H1 (cell line): Measurements from ENCODE around the gene MYH3. TPM values are rescaled to one million over a fixed set of nuclear protein-coding genes. Genes with fewer than 3 reads are reported as not detected.

ENCODE experiments used
- CTCF ChIA-PET: fragments of 300-600 bp; sonication (Branson Sonifier 250); formaldehyde crosslinking; loops from one replicate; lab custom pipeline; 2021; ENCODE audit not compliant: partially characterized antibody; lab: Charles Lee
- POLR2A ChIA-PET: fragments of 300-600 bp; sonication (Branson Sonifier 250); formaldehyde crosslinking; loops from one replicate; lab custom pipeline; 2021; ENCODE audit warnings: inconsistent platforms; ENCODE audit not compliant: partially characterized antibody; lab: Charles Lee
- DNase-seq, 2 experiments: peaks; one replicate each; pipeline versions ENCODE4 v3.0.0 to v3.0.0-alpha.2; 2010 to 2022; ENCODE audit warnings: low spot score in 2 of 2, low read depth in 1 of 2, mixed read lengths in 1 of 2
- FAIRE-seq: peaks from 2 replicates; lab custom pipeline; 2011; peaks lifted over from hg19 to GRCh38; lab: Jason Lieb, UNC
- H2AFZ ChIP-seq: 2 replicates; pipeline ENCODE4 v1.8.1; 2012; ENCODE audit warnings: low read length, inconsistent platforms
- H2AK5ac ChIP-seq: 2 replicates; pipeline ENCODE4 v1.6.1; 2013; ENCODE audit warnings: low read depth, low read length
- H2BK120ac ChIP-seq: replicated peaks from 2 replicates; pipeline ENCODE3; 2013; ENCODE audit warnings: low read depth, low read length, inconsistent platforms
- H2BK12ac ChIP-seq: 2 replicates; pipeline ENCODE4 v1.6.1; 2013; ENCODE audit warnings: low read depth, low read length
- H2BK15ac ChIP-seq: 2 replicates; pipeline ENCODE4 v1.6.1; 2013; ENCODE audit warnings: low read length
- H2BK20ac ChIP-seq: 2 replicates; pipeline ENCODE4 v1.6.1; 2013; ENCODE audit warnings: low read length
- H2BK5ac ChIP-seq: 2 replicates; pipeline ENCODE4 v1.6.1; 2013; ENCODE audit warnings: low read depth, low read length
- H3K14ac ChIP-seq: 2 replicates; pipeline ENCODE4 v1.6.1; 2013; ENCODE audit warnings: inconsistent platforms; ENCODE audit not compliant: insufficient read length
- H3K18ac ChIP-seq: 2 replicates; pipeline ENCODE4 v1.6.1; 2013; ENCODE audit warnings: low read length; ENCODE audit errors: extremely low read depth
- H3K23ac ChIP-seq: 2 replicates; pipeline ENCODE4 v1.6.1; 2013; ENCODE audit warnings: inconsistent platforms; ENCODE audit not compliant: insufficient read length
- H3K23me2 ChIP-seq: 2 replicates; pipeline ENCODE4 v1.6.1; 2013; ENCODE audit warnings: low read depth, low read length
- H3K27ac ChIP-seq: 2 replicates; pipeline ENCODE4 v1.6.1; 2011; ENCODE audit warnings: low read depth, low read length, inconsistent platforms
- H3K27me3 ChIP-seq, 4 experiments: replicated peaks in 1 of 4; 1 replicate in 1 of 4; 2 replicates in 3 of 4; pipeline versions ENCODE4 v1.6.1 to v1.8.1; 2011 to 2013; ENCODE audit warnings: low read length in 3 of 4, mild to moderate bottlenecking in 3 of 4, inconsistent platforms in 2 of 4, mixed read lengths in 2 of 4, moderate library complexity in 1 of 4; ENCODE audit not compliant: control insufficient read depth in 3 of 4, insufficient read depth in 3 of 4; ENCODE audit errors: extremely low read depth in 1 of 4
- H3K36me3 ChIP-seq, 4 experiments: 2 replicates each; pipeline versions ENCODE4 v1.6.1 to v1.8.1; 2011 to 2013; ENCODE audit warnings: mild to moderate bottlenecking in 4 of 4, low read length in 3 of 4, moderate library complexity in 2 of 4, control low read depth in 1 of 4, inconsistent platforms in 1 of 4; ENCODE audit not compliant: insufficient read depth in 4 of 4, control insufficient read depth in 2 of 4
- H3K4ac ChIP-seq: replicated peaks from 2 replicates; pipeline ENCODE3; 2013; ENCODE audit warnings: low read length, low read depth, mixed read lengths, inconsistent platforms; ENCODE audit not compliant: insufficient read length
- H3K4me1 ChIP-seq, 4 experiments: replicated peaks in 1 of 4; 1 replicate in 1 of 4; 2 replicates in 3 of 4; pipeline versions ENCODE4 v1.6.1 to v1.8.1; 2011 to 2013; ENCODE audit warnings: low read length in 3 of 4, inconsistent platforms in 2 of 4, mixed read lengths in 1 of 4; ENCODE audit not compliant: insufficient read depth in 4 of 4, control insufficient read depth in 3 of 4
- H3K4me2 ChIP-seq, 2 experiments: 2 replicates each; pipeline versions ENCODE4 v1.6.1 to v1.8.1; 2011 to 2013; ENCODE audit warnings: low read depth in 2 of 2, low read length in 2 of 2, control low read depth in 1 of 2, inconsistent platforms in 1 of 2, mild to moderate bottlenecking in 1 of 2; ENCODE audit not compliant: insufficient read depth in 1 of 2
- H3K4me3 ChIP-seq, 4 experiments: fragments of 200-600, 300-600 bp in 1 of 4; sonication (generic), shearing (Covaris generic), sonication (Bioruptor Twin) in 1 of 4; 2 replicates each; pipeline versions ENCODE4 v1.5.1 to v1.8.1; 2011 to 2016; ENCODE audit warnings: low read length in 4 of 4, low read depth in 3 of 4, control low read depth in 2 of 4, inconsistent platforms in 2 of 4, mild to moderate bottlenecking in 2 of 4, mixed read lengths in 1 of 4, moderate library complexity in 1 of 4; ENCODE audit not compliant: insufficient read depth in 2 of 4; ENCODE audit errors: extremely low read depth in 1 of 4
- H3K56ac ChIP-seq: replicated peaks from 2 replicates; pipeline ENCODE3; 2013; ENCODE audit warnings: low read depth, mild to moderate bottlenecking, mixed read lengths, low read length, inconsistent platforms; ENCODE audit not compliant: insufficient read length
- H3K79me1 ChIP-seq: 2 replicates; pipeline ENCODE4 v1.6.1; 2013; ENCODE audit warnings: low read depth, low read length, control low read depth
- H3K79me2 ChIP-seq, 2 experiments: 2 replicates each; pipeline versions ENCODE4 v1.6.1 to v1.8.1; 2012 to 2013; ENCODE audit warnings: low read length in 2 of 2, mild to moderate bottlenecking in 2 of 2, inconsistent platforms in 1 of 2; ENCODE audit not compliant: insufficient read depth in 2 of 2, control insufficient read depth in 1 of 2
- H3K9ac ChIP-seq, 4 experiments: replicated peaks in 1 of 4; 1 replicate in 1 of 4; 2 replicates in 3 of 4; pipeline versions ENCODE4 v1.6.1 to v1.8.1; 2011 to 2013; ENCODE audit warnings: low read depth in 3 of 4, low read length in 3 of 4, control low read depth in 2 of 4, mild to moderate bottlenecking in 2 of 4, moderate library complexity in 2 of 4, inconsistent platforms in 1 of 4; ENCODE audit errors: extremely low read depth in 1 of 4
- H3K9me3 ChIP-seq, 2 experiments: 2 replicates each; pipeline versions ENCODE4 v1.6.1 to v1.8.1; 2012 to 2013; ENCODE audit warnings: mild to moderate bottlenecking in 2 of 2, moderate library complexity in 2 of 2, control low read depth in 1 of 2, inconsistent platforms in 1 of 2, low read depth in 1 of 2, low read length in 1 of 2, mixed read lengths in 1 of 2; ENCODE audit not compliant: insufficient read depth in 2 of 2
- H4K20me1 ChIP-seq, 2 experiments: replicated peaks in 1 of 2; 2 replicates each; pipeline versions ENCODE3 to v1.8.1; 2011 to 2013; ENCODE audit warnings: inconsistent platforms in 2 of 2, low read length in 2 of 2, mild to moderate bottlenecking in 1 of 2; ENCODE audit not compliant: insufficient read depth in 2 of 2, control insufficient read depth in 1 of 2
- H4K5ac ChIP-seq: 2 replicates; pipeline ENCODE4 v1.6.1; 2013; ENCODE audit warnings: low read length, low read depth, mixed read lengths, inconsistent platforms; ENCODE audit not compliant: insufficient read length
- H4K8ac ChIP-seq: 2 replicates; pipeline ENCODE4 v1.8.0; 2013; ENCODE audit warnings: mild to moderate bottlenecking, moderate library complexity, low read length, inconsistent platforms; ENCODE audit not compliant: insufficient read depth; ENCODE audit errors: extremely low read depth
- H4K91ac ChIP-seq: replicated peaks from 2 replicates; pipeline ENCODE3; 2013; ENCODE audit warnings: low read length, mixed read lengths, inconsistent platforms; ENCODE audit not compliant: insufficient read length
- ASH2L ChIP-seq: fragments of 200-600, 300-600 bp; sonication (generic); IDR thresholded peaks from one replicate; pipeline ENCODE4 v1.7.1; 2017; ENCODE audit warnings: low read length
- CHD2 ChIP-seq: IDR thresholded peaks from 2 replicates; pipeline ENCODE4 v1.6.1; 2012; ENCODE audit warnings: low read length, improper control_type of control experiment
- CREB1 ChIP-seq: IDR thresholded peaks from 2 replicates; pipeline ENCODE4 v1.6.1; 2012; ENCODE audit warnings: inconsistent platforms
- CTBP2 ChIP-seq: IDR thresholded peaks from 2 replicates; pipeline ENCODE4 v1.7.0; 2011; ENCODE audit warnings: borderline replicate concordance, mild to moderate bottlenecking, moderate library complexity, mixed read lengths, low read length; ENCODE audit not compliant: insufficient read depth, insufficient read length
- HDAC6 ChIP-seq: IDR thresholded peaks from one replicate; pipeline ENCODE4 v1.7.1; 2012; ENCODE audit warnings: low read depth, mild to moderate bottlenecking, inconsistent platforms, low read length, moderate library complexity
- KDM1A ChIP-seq: fragments of 200-600, 300-600 bp; sonication (generic); IDR thresholded peaks from 2 replicates; pipeline ENCODE4 v1.7.1; 2016; ENCODE audit warnings: mild to moderate bottlenecking, low read length, borderline replicate concordance
- KDM4A ChIP-seq: IDR thresholded peaks from one replicate; pipeline ENCODE4 v1.7.1; 2012; ENCODE audit warnings: low read depth, mild to moderate bottlenecking, moderate library complexity, low read length, inconsistent platforms; ENCODE audit not compliant: severe bottlenecking
- PHF8 ChIP-seq: fragments of 200-600 bp; sonication (generic); conservative IDR thresholded peaks from 2 replicates; pipeline ENCODE4 v1.7.1; 2012; ENCODE audit warnings: low read depth, mild to moderate bottlenecking, inconsistent platforms, low read length, moderate library complexity
- POLR2AphosphoS5 ChIP-seq: IDR thresholded peaks from 2 replicates; pipeline ENCODE4 v1.6.1; 2011; ENCODE audit warnings: low read depth, low read length
- RAD21 ChIP-seq, 2 experiments: IDR thresholded peaks in 1 of 2; conservative IDR thresholded peaks in 1 of 2; 2 replicates each; pipeline ENCODE4 v1.6.1; 2011; ENCODE audit warnings: low read depth in 2 of 2, low read length in 2 of 2, improper control_type of control experiment in 1 of 2, inconsistent platforms in 1 of 2, mild to moderate bottlenecking in 1 of 2, moderate library complexity in 1 of 2
- SAP30 ChIP-seq: fragments of 300-600 bp; sonication (generic); IDR thresholded peaks from 2 replicates; pipeline ENCODE4 v1.7.1; 2012; ENCODE audit warnings: low read length, moderate library complexity, mild to moderate bottlenecking, inconsistent platforms; ENCODE audit not compliant: insufficient read depth, insufficient replicate concordance
- SIX5 ChIP-seq: IDR thresholded peaks from 2 replicates; pipeline ENCODE4 v1.6.1; 2011; ENCODE audit warnings: mild to moderate bottlenecking, low read depth, low read length
- SP2 ChIP-seq: IDR thresholded peaks from 2 replicates; pipeline ENCODE4 v1.6.1; 2012; ENCODE audit warnings: mild to moderate bottlenecking, low read length, inconsistent platforms
- SRF ChIP-seq: IDR thresholded peaks from 2 replicates; pipeline ENCODE4 v1.6.1; 2011; ENCODE audit warnings: mild to moderate bottlenecking, low read depth, low read length, moderate library complexity
- TAF1 ChIP-seq: IDR thresholded peaks from 2 replicates; pipeline ENCODE4 v1.6.1; 2011; ENCODE audit warnings: mild to moderate bottlenecking, low read depth, low read length
- WGBS, 2 experiments: shearing (Covaris generic) in 1 of 2; methylation state at CpG; one replicate each; pipeline versions ENCODE4 v1.1.6 to v1.1.7; 2013 to 2015; ENCODE audit warnings: low lambda C conversion rate in 2 of 2, mixed read lengths in 2 of 2, inconsistent platforms in 1 of 2, low coverage in 1 of 2, missing lambda C conversion rate in 1 of 2; ENCODE audit not compliant: insufficient replicate concordance in 2 of 2, insufficient coverage in 1 of 2, insufficient read length in 1 of 2; ENCODE audit errors: extremely low coverage in 1 of 2, missing lambda C conversion rate in 1 of 2; 5-methylcytosine and 5-hydroxymethylcytosine counted together
- polyA plus RNA-seq, 7 experiments: library from polyadenylated mRNA; depleted of rRNA in 3 of 7; stranded (reverse) in 5 of 7; unstranded in 2 of 7; fragments of >200 nt in 5 of 7; fragments of 200-250 nt in 2 of 7; gene quantifications; 1 replicate in 5 of 7; 2 replicates in 1 of 7; 4 replicates in 1 of 7; pipeline versions ENCODE4 v1.2.1 to v1.2.3, GENCODE V29; 2011 to 2013; ENCODE audit warnings: missing spikeins in 2 of 7, mixed read lengths in 2 of 7
- total RNA-seq: library from RNA; stranded (reverse); fragmentation: NEBNext Ultra II Directional; extraction: Animal tissue kit (Norgen Biotek cat#: 25700); gene quantifications from 2 replicates; pipeline ENCODE4 v1.2.1, GENCODE V29; 2021

Gene MYH3
- total and polyA plus RNA-seq, 2 of the 8 experiments (the other 6 are each of a cell fraction or from before 2014, with no cell fraction given) = 0.65 to 1.8 TPM

- H2BK12ac ChIP-seq = no peak overlapping the region
- H3K56ac ChIP-seq = no peak overlapping the region
- no peak overlapping the region for H3K4me2 ChIP-seq
- no peak overlapping the region for H4K91ac ChIP-seq
- no peak for FAIRE-seq
- WGBS, 2 experiments = 88% methylated on average over 3 of the region's 3 CpGs; no CpG with 5 or more reads in 1 of the 2 experiments
- H4K20me1 ChIP-seq = no peaks in the 10 kb centered on the region
- no peak overlapping the region for H2BK15ac ChIP-seq
- DNase-seq = no peak
- no peak overlapping the region for H2BK5ac ChIP-seq
- peaks cover 0 to 4% (median 0%) of the 10 kb centered on the region in 4 experiments; a peak in 1 of 8 replicates for H3K36me3 ChIP-seq
- no peaks in the 10 kb centered on the region for H3K79me1 ChIP-seq
- CTCF ChIA-PET = interaction anchor here (0.6 to 2.1 kb wide), 5 partner anchors 11 to 947 kb away, joined by 3 to 5 read pairs (median 4); no protein-coding TSS in a partner anchor
- no peak overlapping the region for H4K8ac ChIP-seq
- no peak overlapping the region for H3K9ac ChIP-seq
- no peak overlapping the region for H2BK20ac ChIP-seq
- H3K23ac ChIP-seq = no peak overlapping the region
- H3K79me2 ChIP-seq = no peaks in the 10 kb centered on the region
- no peaks in the 10 kb centered on the region for H3K23me2 ChIP-seq
- no peak overlapping the region for H2BK120ac ChIP-seq
- no peak overlapping the region for H2AK5ac ChIP-seq
- H3K27ac ChIP-seq = no peak overlapping the region
- no peak overlapping the region for H4K5ac ChIP-seq
- H3K4me3 ChIP-seq = no peak overlapping the region
- H2AFZ ChIP-seq = no peak overlapping the region
- no peak overlapping the region for H3K18ac ChIP-seq
- no peaks in the 10 kb centered on the region for H3K4me1 ChIP-seq
- TF ChIP-seq CREB1 = no peak
- TF ChIP-seq KDM1A = no peak
- no peak for TF ChIP-seq CHD2
- TF ChIP-seq TAF1 = no peak
- no peak for TF ChIP-seq POLR2AphosphoS5
- no peak for TF ChIP-seq SP2
- no peak for TF ChIP-seq ASH2L
- no peak for TF ChIP-seq CTBP2
- TF ChIP-seq KDM4A = no peak
- no peak for TF ChIP-seq RAD21 (IDR thresholded peaks at IDR 0.05 in 1 of 2, conservative IDR thresholded peaks at IDR 0.05 in 1 of 2; ENCODE audit: low read depth in 2 of 2, low read length in 2 of 2)
- TF ChIP-seq HDAC6 = no peak
- no peak for TF ChIP-seq PHF8
- TF ChIP-seq SRF = no peak
- no peak for TF ChIP-seq SAP30
- no peak for TF ChIP-seq SIX5
- H3K14ac ChIP-seq = no peak overlapping the region
- no peak overlapping the region for H3K4ac ChIP-seq
- POLR2A ChIA-PET = no interaction called here
- H3K9me3 ChIP-seq = no peaks in the 10 kb centered on the region
- H3K27me3 ChIP-seq = no peaks in the 10 kb centered on the region
Observed at GRCh38 chr17:10648956-10649355, 8.2 kb downstream of the MYH3 start.
